Endothelial cell of umbilical vein (primary cell): Measurements from ENCODE around the gene DNAJB13. TPM values are rescaled to one million over a fixed set of nuclear protein-coding genes. Genes with fewer than 3 reads are reported as not detected.

Experiments
- BruUV-seq: library from RNA; stranded (reverse); fragments of 400-500 nt; replicated peaks from 2 replicates; lab custom pipeline; 2021; lab: Mats Ljungman, UMichigan
- CTCF ChIA-PET: fragments of 300-600, 350-600 bp; sonication (Branson Sonifier 250); formaldehyde crosslinking; loops from one replicate; lab custom pipeline; 2021; ENCODE audit warnings: antibody characterized with exemption, inconsistent platforms; lab: Charles Lee
- POLR2A ChIA-PET: fragments of 300-600, 350-600 bp; sonication (Branson Sonifier 250); formaldehyde crosslinking; loops from one replicate; lab custom pipeline; 2021; ENCODE audit warnings: antibody characterized with exemption, inconsistent platforms; lab: Charles Lee
- DNase-seq: peaks from one replicate; pipeline ENCODE4 v3.0.0-alpha.2; 2011; ENCODE audit warnings: low read depth, low spot score
- FAIRE-seq: peaks from 2 replicates; lab custom pipeline; 2011; peaks lifted over from hg19 to GRCh38; lab: Jason Lieb, UNC
- H2AFZ ChIP-seq: 2 replicates; pipeline ENCODE4 v1.6.0; 2012; ENCODE audit warnings: low read depth, low read length, control low read depth, inconsistent platforms
- H3K27ac ChIP-seq: 2 replicates; pipeline ENCODE4 v1.5.1; 2011; ENCODE audit warnings: low read depth, mild to moderate bottlenecking, control low read depth, low read length, moderate library complexity; ENCODE audit not compliant: insufficient read depth
- H3K27me3 ChIP-seq, 2 experiments: 2 replicates each; pipeline versions ENCODE4 v1.6.0 to v1.6.1; 2011; ENCODE audit warnings: low read length in 2 of 2, mixed read lengths in 1 of 2; ENCODE audit not compliant: control insufficient read depth in 2 of 2, insufficient read depth in 2 of 2
- H3K36me3 ChIP-seq, 2 experiments: 2 replicates in 1 of 2; 3 replicates in 1 of 2; pipeline ENCODE4 v1.5.1; 2011; ENCODE audit warnings: low read length in 2 of 2, mild to moderate bottlenecking in 1 of 2, moderate library complexity in 1 of 2; ENCODE audit not compliant: control insufficient read depth in 2 of 2, insufficient read depth in 2 of 2; ENCODE audit errors: extremely low read depth in 1 of 2
- H3K4me1 ChIP-seq: 3 replicates; pipeline ENCODE4 v1.5.1; 2011; ENCODE audit warnings: mild to moderate bottlenecking, low read length; ENCODE audit not compliant: control insufficient read depth, insufficient read depth; ENCODE audit errors: extremely low read depth
- H3K4me2 ChIP-seq: 2 replicates; pipeline ENCODE4 v1.6.1; 2011; ENCODE audit warnings: low read length, control low read depth, mixed read lengths; ENCODE audit not compliant: insufficient read depth
- H3K4me3 ChIP-seq, 3 experiments: fragments of 200-600 bp in 1 of 3; sonication (generic), shearing (Covaris generic) in 1 of 3; replicated peaks in 1 of 3; 2 replicates each; pipeline ENCODE4 v1.5.1; 2011 to 2016; ENCODE audit warnings: control low read depth in 3 of 3, low read length in 3 of 3, mild to moderate bottlenecking in 2 of 3, inconsistent platforms in 1 of 3, low read depth in 1 of 3, moderate library complexity in 1 of 3; ENCODE audit not compliant: insufficient read depth in 1 of 3
- H3K79me2 ChIP-seq: 2 replicates; pipeline ENCODE4 v1.6.0; 2012; ENCODE audit warnings: low read length, inconsistent platforms; ENCODE audit not compliant: control insufficient read depth, insufficient read depth
- H3K9ac ChIP-seq: replicated peaks from 2 replicates; pipeline ENCODE3; 2011; ENCODE audit warnings: low read length, control low read depth; ENCODE audit not compliant: insufficient read depth; ENCODE audit errors: extremely low read depth
- H3K9me1 ChIP-seq: replicated peaks from 3 replicates; pipeline ENCODE4 v1.6.0; 2011; ENCODE audit warnings: mild to moderate bottlenecking, low read length; ENCODE audit not compliant: control insufficient read depth, insufficient read depth; ENCODE audit errors: extremely low read depth
- H3K9me3 ChIP-seq: replicated peaks from 2 replicates; pipeline ENCODE4 v1.5.1; 2012; ENCODE audit warnings: low read length, inconsistent platforms; ENCODE audit not compliant: control insufficient read depth, insufficient read depth
- H4K20me1 ChIP-seq: replicated peaks from 2 replicates; pipeline ENCODE3; 2011; ENCODE audit warnings: mild to moderate bottlenecking, low read length; ENCODE audit not compliant: control insufficient read depth, insufficient read depth; ENCODE audit errors: extremely low read depth
- EZH2 ChIP-seq: IDR thresholded peaks from 2 replicates; pipeline ENCODE4 v1.6.1; 2012; ENCODE audit warnings: borderline replicate concordance, low read depth, mild to moderate bottlenecking, moderate library complexity, low read length, inconsistent platforms; ENCODE audit not compliant: severe bottlenecking
- FOS ChIP-seq: IDR thresholded peaks from 2 replicates; pipeline ENCODE4 v1.6.1; 2011; ENCODE audit warnings: mild to moderate bottlenecking, low read length, moderate library complexity, borderline replicate concordance; ENCODE audit not compliant: insufficient read depth
- GATA2 ChIP-seq: IDR thresholded peaks from 2 replicates; pipeline ENCODE4 v1.7.0; 2011; ENCODE audit warnings: low read depth, mild to moderate bottlenecking, moderate library complexity, mixed read lengths, low read length; ENCODE audit not compliant: insufficient read length, insufficient read depth
- JUN ChIP-seq: IDR thresholded peaks from 2 replicates; pipeline ENCODE4 v1.6.1; 2011; ENCODE audit warnings: borderline replicate concordance, low read depth; ENCODE audit not compliant: insufficient read length, insufficient read depth
- MYC ChIP-seq: IDR thresholded peaks from one replicate; pipeline ENCODE4 v1.6.1; 2011; ENCODE audit warnings: mild to moderate bottlenecking, low read depth, low read length
- POLR2A ChIP-seq: IDR thresholded peaks from 2 replicates; pipeline ENCODE4 v1.6.1; 2012; ENCODE audit warnings: low read depth, mild to moderate bottlenecking, control low read depth, low read length
- POLR2AphosphoS5 ChIP-seq: IDR thresholded peaks from 2 replicates; pipeline ENCODE4 v1.6.1; 2012; ENCODE audit warnings: low read depth, mild to moderate bottlenecking, control low read depth, low read length, moderate library complexity; ENCODE audit not compliant: insufficient read depth
- dilution Hi-C: fragments of 300-500 bp; cut with MboI; formaldehyde crosslinking; loops from one replicate; pipeline ENCODE4 v1.15.0; 2019; ENCODE audit warnings: low sequenced_read_pairs; ENCODE audit not compliant: extremely low pct_ligation_motif_present
- intact Hi-C: fragments of 100-400 bp; cut with micrococcal nuclease; formaldehyde crosslinking; loops from one replicate; pipeline ENCODE4 v1.10.0; 2022
- polyA plus RNA-seq, 4 experiments: library from polyadenylated mRNA; depleted of rRNA in 3 of 4; stranded (reverse) in 3 of 4; unstranded in 1 of 4; fragments of >200 nt; gene quantifications; 2 replicates each; pipeline versions ENCODE4 v1.2.1 to v1.2.3, GENCODE V29; 2011 to 2012; ENCODE audit warnings: missing spikeins in 1 of 4
- total RNA-seq: library from RNA; stranded (reverse); gene quantifications from 2 replicates; pipeline ENCODE4 v1.2.3, GENCODE V29; 2021
- TF ChIP-seq, protein P1 (sequence below): IDR thresholded peaks from 2 replicates; pipeline ENCODE4 v1.6.1; 2011; ENCODE audit not compliant: insufficient read depth, insufficient read length
- TF ChIP-seq, protein P2 (sequence below), 2 donors: IDR thresholded peaks; 1 replicate in 1 of 2; 2 replicates in 1 of 2; pipeline ENCODE4 v1.5.1; 2011; ENCODE audit warnings: low read length in 2 of 2, mild to moderate bottlenecking in 2 of 2, moderate library complexity in 2 of 2, control low read depth in 1 of 2, inconsistent platforms in 1 of 2, low read depth in 1 of 2; ENCODE audit not compliant: insufficient read depth in 1 of 2; ENCODE audit errors: extremely low read depth in 1 of 2

The DNAJB13 gene
- total and polyA plus RNA-seq, 2 donors (not counting 3 experiments of a cell fraction or from before 2014, with no cell fraction given), result 0.07 to 0.46 TPM

DNA sequence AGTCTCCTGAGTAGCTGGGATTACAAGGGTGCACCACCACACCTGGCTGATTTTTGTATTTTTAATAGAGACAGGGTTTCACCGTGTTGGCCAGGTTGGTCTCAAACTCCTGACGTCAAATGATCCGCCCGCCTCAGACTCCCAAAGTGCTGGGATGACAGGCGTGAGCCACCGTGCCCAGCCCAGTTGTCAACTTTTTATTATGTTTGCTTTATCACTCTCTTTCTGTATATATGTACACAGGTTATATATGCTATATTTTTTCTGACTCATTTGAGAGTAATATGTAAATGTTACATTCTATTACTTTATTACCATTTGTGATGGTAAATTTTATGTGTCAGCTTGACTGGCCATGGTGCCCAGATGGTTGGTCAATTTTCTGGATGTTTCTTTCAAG is 18.9 kb upstream of the DNAJB13 start:
- POLR2A ChIA-PET, result no interaction called here
- peaks cover 0 to 3% of the 10 kb centered on the region in 2 experiments for H3K36me3 ChIP-seq
- H2AFZ ChIP-seq, result no peak overlapping the region
- no peak overlapping the region for H3K4me3 ChIP-seq
- FAIRE-seq (no peak), DNase-seq (no peak)
- dilution Hi-C loops, result no loop called here
- H3K9me3 ChIP-seq, result no peaks in the 10 kb centered on the region
- no peaks in the 10 kb centered on the region for H3K9me1 ChIP-seq
- intact Hi-C loops, result loop anchor here (1.0 to 10.0 kb wide), 3 partner anchors 167 to 530 kb away; partner anchors contain the start of genes FAM168A and RAB6A
- CTCF ChIA-PET, result interaction anchor here (0.6 to 4.3 kb wide), 40 partner anchors 8 to 581 kb away, joined by 3 to 89 read pairs (median 4); partner anchors contain the start of genes MRPL48, PLEKHB1 and RAB6A
- no peak overlapping the region for H3K4me2 ChIP-seq
- no peaks in the 10 kb centered on the region for H3K79me2 ChIP-seq
- no peak overlapping the region for H3K27ac ChIP-seq
- H4K20me1 ChIP-seq, result no peaks in the 10 kb centered on the region
- H3K27me3 ChIP-seq, result no peaks in the 10 kb centered on the region
- no peaks in the 10 kb centered on the region for H3K4me1 ChIP-seq
- BruUV-seq, result no TSS peak
- TF ChIP-seq EZH2 (no peak), POLR2A (no peak)
- TF ChIP-seq, protein P1, sequence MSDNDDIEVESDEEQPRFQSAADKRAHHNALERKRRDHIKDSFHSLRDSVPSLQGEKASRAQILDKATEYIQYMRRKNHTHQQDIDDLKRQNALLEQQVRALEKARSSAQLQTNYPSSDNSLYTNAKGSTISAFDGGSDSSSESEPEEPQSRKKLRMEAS, result no peak
- no peak overlapping the region for H3K9ac ChIP-seq

DNA sequence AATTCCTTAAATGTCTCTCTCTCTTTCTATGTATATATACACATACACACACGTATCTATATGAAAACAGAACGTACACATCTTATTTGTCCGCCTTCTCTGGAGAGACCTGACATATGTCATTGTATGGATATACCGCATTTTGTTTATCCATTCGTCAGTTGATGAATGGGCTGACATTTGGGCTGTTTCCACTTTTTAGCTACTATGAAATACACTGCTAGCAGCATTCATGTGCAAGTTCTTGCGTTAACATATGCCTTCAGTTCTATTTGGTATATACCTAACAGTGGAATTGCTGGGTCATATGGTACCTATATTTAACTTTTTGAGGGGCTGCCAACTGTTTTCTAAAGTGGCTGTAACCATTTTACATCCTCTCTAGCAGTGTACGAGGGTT is 18.0 kb upstream of the DNAJB13 start:
- no peaks in the 10 kb centered on the region for H3K27me3 ChIP-seq
- H3K9ac ChIP-seq, result no peak overlapping the region
- no peak for FAIRE-seq
- intact Hi-C loops, result loop anchor here (5.0 to 10.0 kb wide), 2 partner anchors 168 to 530 kb away; partner anchors contain the start of gene RAB6A
- no peaks in the 10 kb centered on the region for H3K9me1 ChIP-seq
- H3K4me3 ChIP-seq, result no peak overlapping the region
- dilution Hi-C loops, result no loop called here
- TF ChIP-seq MYC, result no peak
- TF ChIP-seq, protein P1, result no peak
- TF ChIP-seq FOS, result no peak
- TF ChIP-seq GATA2, result no peak
- no peak for TF ChIP-seq POLR2AphosphoS5
- no peak for TF ChIP-seq POLR2A
- TF ChIP-seq JUN, result no peak
- TF ChIP-seq, protein P2, sequence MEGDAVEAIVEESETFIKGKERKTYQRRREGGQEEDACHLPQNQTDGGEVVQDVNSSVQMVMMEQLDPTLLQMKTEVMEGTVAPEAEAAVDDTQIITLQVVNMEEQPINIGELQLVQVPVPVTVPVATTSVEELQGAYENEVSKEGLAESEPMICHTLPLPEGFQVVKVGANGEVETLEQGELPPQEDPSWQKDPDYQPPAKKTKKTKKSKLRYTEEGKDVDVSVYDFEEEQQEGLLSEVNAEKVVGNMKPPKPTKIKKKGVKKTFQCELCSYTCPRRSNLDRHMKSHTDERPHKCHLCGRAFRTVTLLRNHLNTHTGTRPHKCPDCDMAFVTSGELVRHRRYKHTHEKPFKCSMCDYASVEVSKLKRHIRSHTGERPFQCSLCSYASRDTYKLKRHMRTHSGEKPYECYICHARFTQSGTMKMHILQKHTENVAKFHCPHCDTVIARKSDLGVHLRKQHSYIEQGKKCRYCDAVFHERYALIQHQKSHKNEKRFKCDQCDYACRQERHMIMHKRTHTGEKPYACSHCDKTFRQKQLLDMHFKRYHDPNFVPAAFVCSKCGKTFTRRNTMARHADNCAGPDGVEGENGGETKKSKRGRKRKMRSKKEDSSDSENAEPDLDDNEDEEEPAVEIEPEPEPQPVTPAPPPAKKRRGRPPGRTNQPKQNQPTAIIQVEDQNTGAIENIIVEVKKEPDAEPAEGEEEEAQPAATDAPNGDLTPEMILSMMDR (IDR thresholded peaks at IDR 0.05; ENCODE audit: extremely low read depth in 1 of 2, insufficient read depth in 1 of 2, low read depth in 1 of 2, low read length in 2 of 2), result no peak
- TF ChIP-seq EZH2, result no peak
- no peak overlapping the region for H2AFZ ChIP-seq
- no peaks in the 10 kb centered on the region for H3K79me2 ChIP-seq
- ChIA-PET CTCF (interaction anchor here (0.7 to 4.3 kb wide), 7 partner anchors 10 to 307 kb away, joined by 3 to 89 read pairs (median 4); partner anchors contain the start of gene MRPL48), POLR2A (no interaction called here)
- no peaks in the 10 kb centered on the region for H3K9me3 ChIP-seq
- no peaks in the 10 kb centered on the region for H3K4me1 ChIP-seq
- H3K4me2 ChIP-seq, result no peak overlapping the region
- H3K36me3 ChIP-seq, result no peaks in the 10 kb centered on the region
- BruUV-seq, result no TSS peak
- H4K20me1 ChIP-seq, result no peaks in the 10 kb centered on the region
- no peak overlapping the region for H3K27ac ChIP-seq
- no peak for DNase-seq
